HL-60 (cell line): ENCODE data around the gene OR4M2.
"Not testable (repeated sequence)": the region's sequence is repeated elsewhere in the genome, so short reads cannot be mapped to it uniquely, and the experiment has no call there.

Source experiments
- POLR2AphosphoS5 ChIP-seq: IDR thresholded peaks from 2 replicates; pipeline ENCODE4 v1.6.1; 2012; ENCODE audit warnings: low read depth
- TF ChIP-seq, protein P1 (sequence below): IDR thresholded peaks from one replicate; pipeline ENCODE4 v1.5.1; 2011; ENCODE audit warnings: low read length, control low read depth, inconsistent platforms; ENCODE audit not compliant: insufficient read depth

DNA sequence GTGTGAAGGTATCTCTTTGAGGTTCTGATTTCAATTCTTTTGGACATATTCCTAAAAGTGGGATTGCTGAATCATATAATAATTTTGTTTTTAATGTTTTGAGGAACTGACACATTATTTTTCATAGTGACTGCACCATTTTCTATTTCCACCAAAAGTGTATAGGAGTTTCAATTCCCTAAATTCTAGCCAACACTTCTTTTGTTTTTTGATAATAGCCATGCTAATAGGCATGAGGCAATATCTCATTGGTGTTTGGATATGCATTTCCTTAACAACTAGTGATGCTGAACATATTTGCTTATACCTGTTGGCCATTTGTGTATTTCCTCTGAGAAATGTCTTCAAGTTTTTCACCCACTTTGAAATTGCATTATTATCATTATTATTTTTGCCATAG is 11.1 kb upstream of the OR4M2 start:
- TF ChIP-seq, protein P1, sequence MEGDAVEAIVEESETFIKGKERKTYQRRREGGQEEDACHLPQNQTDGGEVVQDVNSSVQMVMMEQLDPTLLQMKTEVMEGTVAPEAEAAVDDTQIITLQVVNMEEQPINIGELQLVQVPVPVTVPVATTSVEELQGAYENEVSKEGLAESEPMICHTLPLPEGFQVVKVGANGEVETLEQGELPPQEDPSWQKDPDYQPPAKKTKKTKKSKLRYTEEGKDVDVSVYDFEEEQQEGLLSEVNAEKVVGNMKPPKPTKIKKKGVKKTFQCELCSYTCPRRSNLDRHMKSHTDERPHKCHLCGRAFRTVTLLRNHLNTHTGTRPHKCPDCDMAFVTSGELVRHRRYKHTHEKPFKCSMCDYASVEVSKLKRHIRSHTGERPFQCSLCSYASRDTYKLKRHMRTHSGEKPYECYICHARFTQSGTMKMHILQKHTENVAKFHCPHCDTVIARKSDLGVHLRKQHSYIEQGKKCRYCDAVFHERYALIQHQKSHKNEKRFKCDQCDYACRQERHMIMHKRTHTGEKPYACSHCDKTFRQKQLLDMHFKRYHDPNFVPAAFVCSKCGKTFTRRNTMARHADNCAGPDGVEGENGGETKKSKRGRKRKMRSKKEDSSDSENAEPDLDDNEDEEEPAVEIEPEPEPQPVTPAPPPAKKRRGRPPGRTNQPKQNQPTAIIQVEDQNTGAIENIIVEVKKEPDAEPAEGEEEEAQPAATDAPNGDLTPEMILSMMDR: not testable (repeated sequence)
- not testable (repeated sequence) for TF ChIP-seq POLR2AphosphoS5
